Measurements from ENCODE around the gene SPATS2. TPM values are rescaled to one million over a fixed set of nuclear protein-coding genes. Genes with fewer than 3 reads are reported as not detected.

Gene SPATS2
- total RNA-seq, 1 experiment from 2014 or later, result 32.3 TPM

DNA sequence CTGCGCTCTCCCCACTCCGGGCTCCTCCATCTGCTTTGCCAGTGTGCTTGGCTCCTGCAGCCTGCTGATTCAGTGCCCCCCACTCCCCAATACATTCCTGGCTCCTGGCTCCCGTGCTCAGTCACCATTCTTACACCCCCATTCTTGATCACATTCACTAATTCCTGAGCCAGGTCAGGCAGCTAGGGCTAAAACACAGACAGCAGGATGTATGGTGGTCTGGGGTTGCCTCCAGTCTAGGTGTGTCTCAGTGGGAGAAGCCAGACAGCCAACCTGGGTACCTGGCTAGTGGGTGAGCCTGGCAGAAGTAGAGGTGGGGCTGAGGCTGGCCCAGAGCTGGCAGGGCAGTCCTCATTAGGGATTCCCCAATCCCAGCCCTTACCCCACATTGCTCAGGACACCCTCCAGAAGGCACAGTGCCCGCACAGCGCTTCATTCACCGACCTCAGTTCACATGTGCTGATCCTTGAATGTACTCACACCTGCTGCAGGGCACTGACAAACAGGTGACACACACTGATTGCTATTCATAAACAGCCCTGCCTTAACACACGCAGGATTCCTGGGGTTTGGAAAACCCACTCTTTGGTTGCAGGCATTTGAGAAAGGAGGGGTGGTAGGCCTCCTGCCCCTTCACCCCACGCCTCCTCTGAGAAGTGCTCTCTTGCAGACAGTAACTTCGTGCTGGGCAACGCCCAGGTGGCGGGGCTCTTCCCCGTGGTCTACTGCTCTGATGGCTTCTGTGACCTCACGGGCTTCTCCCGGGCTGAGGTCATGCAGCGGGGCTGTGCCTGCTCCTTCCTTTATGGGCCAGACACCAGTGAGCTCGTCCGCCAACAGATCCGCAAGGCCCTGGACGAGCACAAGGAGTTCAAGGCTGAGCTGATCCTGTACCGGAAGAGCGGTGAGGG, 173.2 kb downstream of the SPATS2 start:
- no peak for DNase-seq (ENCODE audit: low read depth)

GRCh38 chr12:49541140-49541861, 174.0 kb downstream of the SPATS2 start:
- DNase-seq (ENCODE audit: low read depth), result no peak

- DNase-seq (ENCODE audit: low read depth), result no peak
Measured at GRCh38 chr12:49541911-49542505, 174.7 kb downstream of the SPATS2 start.

DNA sequence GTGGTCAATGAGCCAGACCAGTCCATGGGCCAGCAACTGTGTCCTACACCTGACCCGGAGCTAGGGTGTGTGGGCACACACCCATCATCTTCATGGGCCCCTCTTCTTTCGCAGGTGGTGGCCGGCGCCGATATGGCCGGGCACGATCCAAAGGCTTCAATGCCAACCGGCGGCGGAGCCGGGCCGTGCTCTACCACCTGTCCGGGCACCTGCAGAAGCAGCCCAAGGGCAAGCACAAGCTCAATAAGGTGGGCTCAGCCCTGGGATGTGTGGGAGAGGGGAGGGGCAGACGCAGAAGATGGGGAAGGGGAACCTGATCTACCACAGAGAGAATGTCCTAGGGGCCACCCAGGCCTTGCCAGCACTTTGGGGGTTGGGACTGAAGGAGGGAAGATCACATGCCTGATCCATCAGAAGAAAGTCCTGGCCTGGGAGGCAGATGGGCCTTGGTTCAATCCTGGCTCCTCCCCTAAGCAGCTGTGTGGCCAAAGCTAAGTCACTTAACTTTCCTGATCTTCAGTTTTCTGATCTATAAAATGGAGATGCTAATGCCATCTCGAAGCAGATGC, 175.4 kb downstream of the SPATS2 start:
- DNase-seq (ENCODE audit: low read depth), result no peak

DNA sequence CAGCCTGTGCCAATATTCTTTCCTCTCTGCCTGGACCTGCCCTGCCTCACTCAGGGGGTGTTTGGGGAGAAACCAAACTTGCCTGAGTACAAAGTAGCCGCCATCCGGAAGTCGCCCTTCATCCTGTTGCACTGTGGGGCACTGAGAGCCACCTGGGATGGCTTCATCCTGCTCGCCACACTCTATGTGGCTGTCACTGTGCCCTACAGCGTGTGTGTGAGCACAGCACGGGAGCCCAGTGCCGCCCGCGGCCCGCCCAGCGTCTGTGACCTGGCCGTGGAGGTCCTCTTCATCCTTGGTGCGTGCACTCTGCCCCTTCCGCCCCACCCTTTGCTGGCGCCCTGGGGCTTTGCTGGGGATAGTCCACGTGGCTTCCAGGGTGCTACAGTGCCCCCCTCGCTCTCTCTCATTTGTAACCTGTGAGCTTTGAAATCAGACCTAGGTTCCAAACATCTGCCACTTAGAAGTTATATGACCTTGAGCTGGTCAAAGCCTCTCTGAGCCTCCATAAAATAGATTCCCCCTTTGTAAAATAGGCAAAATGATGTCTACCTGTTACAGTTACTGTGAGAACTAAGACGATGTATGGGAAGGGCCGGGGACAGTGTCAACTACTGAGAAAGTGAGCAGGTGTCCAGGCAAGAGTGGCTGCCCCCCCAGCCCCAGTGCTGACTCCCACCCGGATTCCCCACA, 176.1 kb downstream of the SPATS2 start:
- no peak for DNase-seq (ENCODE audit: low read depth)

GRCh38 chr12:49543914-49544815, 176.9 kb downstream of the SPATS2 start:
- no peak for DNase-seq (ENCODE audit: low read depth)

GRCh38 chr12:49545815-49546214, 178.6 kb downstream of the SPATS2 start:
- DNase-seq (ENCODE audit: low read depth), result no peak

DNA sequence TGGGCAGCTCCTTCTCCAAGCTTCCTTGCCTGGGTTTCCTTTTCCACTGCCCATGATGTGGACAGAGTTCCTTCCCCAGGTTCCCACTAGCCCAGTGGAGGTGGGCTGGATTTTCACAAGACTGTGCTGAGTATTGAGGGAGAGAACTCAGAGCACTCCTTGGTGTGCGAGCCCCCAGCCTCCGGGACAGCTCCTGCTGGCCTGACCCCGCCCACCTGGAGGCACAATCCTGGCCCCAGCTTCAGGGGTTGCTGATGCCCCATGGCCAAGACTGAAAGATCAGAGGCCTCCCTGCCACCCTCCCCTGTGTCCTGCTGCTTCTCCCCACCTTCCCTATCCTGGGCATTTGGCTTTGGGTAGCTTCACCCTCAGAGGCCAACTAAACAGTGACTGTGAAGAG, 179.2 kb downstream of the SPATS2 start:
- no peak for DNase-seq (ENCODE audit: low read depth)

GRCh38 chr12:49547090-49547690, 179.9 kb downstream of the SPATS2 start:
- DNase-seq (ENCODE audit: low read depth), result no peak

- no peak for DNase-seq (ENCODE audit: low read depth)
Measured at GRCh38 chr12:49548481-49548821, 181.2 kb downstream of the SPATS2 start.

DNA sequence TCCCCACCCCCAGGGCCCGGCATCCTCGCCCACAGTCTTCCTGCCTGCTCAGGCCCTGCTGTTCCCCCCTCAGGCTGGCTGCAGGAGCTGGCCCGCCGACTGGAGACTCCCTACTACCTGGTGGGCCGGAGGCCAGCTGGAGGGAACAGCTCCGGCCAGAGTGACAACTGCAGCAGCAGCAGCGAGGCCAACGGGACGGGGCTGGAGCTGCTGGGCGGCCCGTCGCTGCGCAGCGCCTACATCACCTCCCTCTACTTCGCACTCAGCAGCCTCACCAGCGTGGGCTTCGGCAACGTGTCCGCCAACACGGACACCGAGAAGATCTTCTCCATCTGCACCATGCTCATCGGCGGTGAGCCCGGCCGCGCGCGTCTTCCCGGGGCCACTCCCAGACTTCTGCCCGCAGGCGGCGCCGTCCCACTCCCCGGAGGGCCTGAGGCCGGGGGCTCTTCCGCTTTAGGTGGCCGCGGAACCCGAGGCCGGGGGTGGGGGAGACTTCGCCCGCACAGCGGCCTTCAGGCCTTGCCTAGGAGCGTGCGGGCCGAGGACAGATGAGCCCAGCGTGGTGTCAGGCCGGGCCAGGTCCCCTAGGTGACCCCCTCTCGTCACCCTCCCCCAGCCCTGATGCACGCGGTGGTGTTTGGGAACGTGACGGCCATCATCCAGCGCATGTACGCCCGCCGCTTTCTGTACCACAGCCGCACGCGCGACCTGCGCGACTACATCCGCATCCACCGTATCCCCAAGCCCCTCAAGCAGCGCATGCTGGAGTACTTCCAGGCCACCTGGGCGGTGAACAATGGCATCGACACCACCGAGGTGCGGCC, 181.8 kb downstream of the SPATS2 start:
- no peak for DNase-seq (ENCODE audit: low read depth)

DNA sequence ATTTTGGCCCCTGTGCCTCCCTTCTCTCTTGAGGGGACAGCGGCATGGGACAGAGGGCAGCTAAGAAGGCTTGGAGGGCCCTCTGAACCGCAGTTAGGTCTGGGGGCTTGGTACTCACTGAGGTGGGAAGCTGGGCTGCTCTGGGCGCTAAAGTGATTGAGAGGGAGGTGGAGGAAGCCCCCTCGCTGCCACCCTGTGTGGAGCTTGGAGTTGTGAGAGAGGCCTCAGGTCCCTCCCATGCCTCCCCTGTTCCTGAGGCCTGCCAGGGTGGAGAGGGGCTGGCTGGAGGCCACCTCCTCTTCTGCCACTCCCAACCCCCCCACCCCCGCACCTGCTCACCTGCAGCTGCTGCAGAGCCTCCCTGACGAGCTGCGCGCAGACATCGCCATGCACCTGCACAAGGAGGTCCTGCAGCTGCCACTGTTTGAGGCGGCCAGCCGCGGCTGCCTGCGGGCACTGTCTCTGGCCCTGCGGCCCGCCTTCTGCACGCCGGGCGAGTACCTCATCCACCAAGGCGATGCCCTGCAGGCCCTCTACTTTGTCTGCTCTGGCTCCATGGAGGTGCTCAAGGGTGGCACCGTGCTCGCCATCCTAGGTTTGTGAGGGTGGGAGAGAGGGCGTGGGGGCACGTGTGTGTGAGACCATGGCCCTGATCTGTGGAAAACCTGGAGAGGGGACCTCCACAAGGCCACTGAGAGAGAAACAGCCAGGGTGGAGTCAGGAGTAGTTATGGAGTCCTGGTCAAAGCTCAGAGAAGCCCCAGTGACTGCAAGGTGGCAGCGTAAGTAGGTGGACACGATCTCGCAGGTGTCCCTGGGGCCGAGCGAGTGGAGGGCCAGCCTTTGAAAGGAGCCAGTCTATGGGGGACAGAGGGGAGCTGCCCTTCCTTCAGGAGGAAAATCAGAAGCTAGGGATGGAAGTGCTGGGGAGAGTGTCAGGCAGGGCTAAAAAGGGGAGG, 182.8 kb downstream of the SPATS2 start:
- no peak for DNase-seq (ENCODE audit: low read depth)

GRCh38 chr12:49550693-49551252, 183.5 kb downstream of the SPATS2 start:
- no peak for DNase-seq (ENCODE audit: low read depth)

DNA sequence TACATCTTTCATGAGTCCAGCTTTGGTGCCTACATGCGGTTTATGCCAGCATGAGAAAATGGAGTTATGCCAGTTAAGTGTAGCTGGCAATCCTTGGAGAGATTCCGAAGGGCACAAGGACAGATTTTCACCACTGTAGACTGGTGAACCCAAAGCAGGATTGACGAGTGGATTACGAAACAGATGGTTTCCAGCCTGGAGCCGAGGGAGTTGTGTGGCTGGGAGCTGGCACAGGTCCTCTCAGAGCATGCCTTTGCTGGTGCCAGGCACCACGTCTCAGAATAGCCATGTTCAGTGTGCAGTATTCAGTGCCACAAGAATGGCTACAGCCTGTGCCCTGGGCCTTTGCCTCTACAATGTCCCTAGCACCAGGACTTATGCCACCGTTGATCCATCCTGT, 184.8 kb downstream of the SPATS2 start:
- DNase-seq (ENCODE audit: low read depth), result no peak

DNA sequence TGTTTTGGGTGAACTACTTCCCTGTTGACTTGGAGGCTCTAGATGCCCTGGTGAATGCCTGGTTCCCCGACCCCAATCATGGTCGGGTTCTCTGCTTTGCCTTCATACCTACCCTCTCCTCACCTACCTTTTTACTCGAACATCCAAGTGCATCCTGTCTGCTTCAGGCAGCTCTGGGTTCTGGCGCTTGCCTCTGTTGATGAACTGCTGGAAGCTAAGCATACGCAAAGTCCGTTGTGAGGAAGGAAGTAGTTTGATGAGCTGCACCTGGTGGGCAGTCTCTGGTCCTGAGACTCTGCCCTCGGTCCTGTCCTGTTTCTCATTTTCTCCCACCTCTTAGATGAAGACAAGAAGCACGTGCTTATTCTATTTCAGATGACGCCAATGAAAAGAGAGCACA, 185.2 kb downstream of the SPATS2 start:
- DNase-seq (ENCODE audit: low read depth), result no peak

GRCh38 chr12:49552899-49553298, 185.6 kb downstream of the SPATS2 start:
- DNase-seq (ENCODE audit: low read depth), result no peak

- peak; percentile 36 for DNase-seq (ENCODE audit: low read depth)
Measured at GRCh38 chr12:49553512-49554088, 186.3 kb downstream of the SPATS2 start.

DNA sequence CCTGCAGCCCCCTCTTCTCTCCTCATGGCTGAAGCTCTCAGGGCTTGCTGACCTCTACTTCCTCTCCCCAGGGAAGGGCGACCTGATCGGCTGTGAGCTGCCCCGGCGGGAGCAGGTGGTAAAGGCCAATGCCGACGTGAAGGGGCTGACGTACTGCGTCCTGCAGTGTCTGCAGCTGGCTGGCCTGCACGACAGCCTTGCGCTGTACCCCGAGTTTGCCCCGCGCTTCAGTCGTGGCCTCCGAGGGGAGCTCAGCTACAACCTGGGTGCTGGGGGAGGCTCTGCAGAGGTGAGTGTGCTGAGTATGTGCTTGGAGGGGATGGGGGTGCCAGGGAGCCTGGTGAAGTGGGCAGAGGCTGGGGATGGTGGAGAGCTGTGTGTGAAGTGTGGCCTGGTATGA, 187.0 kb downstream of the SPATS2 start:
- DNase-seq (ENCODE audit: low read depth), result no peak
